HepG2 (cell line): ENCODE data around the gene UPK1B. TPM values are rescaled to one million over a fixed set of nuclear protein-coding genes. Genes with fewer than 3 reads are reported as not detected.

Experiments
- ATAC-seq: fragments of 200-7000 bp; cut with Tn5 transposase; 3 replicates; pipeline ENCODE4 v1.9.1; 2020; ENCODE audit warnings: mild to moderate bottlenecking, moderate library complexity
- BruUV-seq: library from RNA; stranded (reverse); fragments of 400-500 nt; replicated peaks from 2 replicates; lab custom pipeline; 2021; lab: Mats Ljungman, UMichigan
- CTCF ChIA-PET: fragments of 300-600 bp; formaldehyde crosslinking; extraction: SDS; loops from one replicate; lab custom pipeline; 2021; ENCODE audit warnings: low total read pairs, inconsistent platforms, low intra/inter-chr PET ratio; lab: Yijun Ruan, JAX
- POLR2A ChIA-PET: fragments of 350-600 bp; sonication (Branson Sonifier 250); formaldehyde crosslinking; loops from one replicate; lab custom pipeline; 2020; ENCODE audit warnings: antibody characterized with exemption, inconsistent platforms; lab: Yijun Ruan, JAX
- DNase-seq: peaks from one replicate; pipeline ENCODE4 v3.0.0-alpha.2; 2015; ENCODE audit warnings: low spot score
- FAIRE-seq: peaks from 3 replicates; lab custom pipeline; 2011; peaks lifted over from hg19 to GRCh38; lab: Jason Lieb, UNC
- H2AFZ ChIP-seq: one replicate; pipeline ENCODE4 v1.6.1; 2011; ENCODE audit warnings: low read length, inconsistent platforms
- H3K27ac ChIP-seq: fragments of 300-600 bp; 3 replicates; pipeline ENCODE4 v1.8.0; 2011; ENCODE audit warnings: mixed run types, mild to moderate bottlenecking, mixed read lengths, low read length, inconsistent platforms; ENCODE audit not compliant: insufficient read depth; ENCODE audit errors: extremely low read length
- H3K27me3 ChIP-seq, 2 experiments: fragments of 200-600 bp in 1 of 2; 2 replicates in 1 of 2; 3 replicates in 1 of 2; pipeline versions ENCODE4 v1.6.0 to v1.8.0; 2011; ENCODE audit warnings: low read length in 2 of 2, mild to moderate bottlenecking in 2 of 2, moderate library complexity in 2 of 2, inconsistent platforms in 1 of 2; ENCODE audit not compliant: insufficient read depth in 2 of 2, control insufficient read depth in 1 of 2
- H3K36me3 ChIP-seq, 2 experiments: fragments of 200-600 bp in 1 of 2; replicated peaks in 1 of 2; 2 replicates in 1 of 2; 3 replicates in 1 of 2; pipeline versions ENCODE4 v1.5.1 to v1.8.0; 2011; ENCODE audit warnings: low read length in 2 of 2, inconsistent platforms in 1 of 2; ENCODE audit not compliant: insufficient read depth in 2 of 2, control insufficient read depth in 1 of 2
- H3K4me1 ChIP-seq: 2 replicates; pipeline ENCODE4 v1.5.1; 2012; ENCODE audit warnings: low read length, inconsistent platforms; ENCODE audit not compliant: insufficient read depth
- H3K4me2 ChIP-seq: 2 replicates; pipeline ENCODE4 v1.6.0; 2011; ENCODE audit warnings: low read depth, low read length, inconsistent platforms
- H3K4me3 ChIP-seq, 3 experiments: fragments of 200-600 bp in 1 of 3; sonication (generic), shearing (Covaris generic) in 1 of 3; replicated peaks in 1 of 3; 2 replicates each; pipeline ENCODE4 v1.5.1; 2011 to 2016; ENCODE audit warnings: low read length in 3 of 3, inconsistent platforms in 2 of 3, low read depth in 2 of 3, mild to moderate bottlenecking in 2 of 3, control low read depth in 1 of 3, mixed read lengths in 1 of 3; ENCODE audit not compliant: insufficient read depth in 1 of 3
- H3K79me2 ChIP-seq: one replicate; pipeline ENCODE4 v1.6.1; 2011; ENCODE audit warnings: low read length, inconsistent platforms; ENCODE audit not compliant: insufficient read depth
- H3K9ac ChIP-seq: 2 replicates; pipeline ENCODE4 v1.6.0; 2011; ENCODE audit warnings: mild to moderate bottlenecking, low read depth, low read length, inconsistent platforms; ENCODE audit not compliant: insufficient read depth
- H3K9me3 ChIP-seq: 2 replicates; pipeline ENCODE4 v1.5.1; 2012; ENCODE audit warnings: mild to moderate bottlenecking, low read length
- H4K20me1 ChIP-seq: 2 replicates; pipeline ENCODE4 v1.6.0; 2011; ENCODE audit warnings: inconsistent platforms, mild to moderate bottlenecking, low read length, moderate library complexity; ENCODE audit not compliant: insufficient read depth
- IRF2 ChIP-seq: IDR thresholded peaks from 2 replicates; pipeline ENCODE4 v1.6.1; 2018; ENCODE audit warnings: missing genetic modification reagents, missing compliant biosample characterization
- JUNB ChIP-seq: sonication (generic); formaldehyde crosslinking; IDR thresholded peaks from 2 replicates; pipeline ENCODE4 v1.8.0; 2022; ENCODE audit warnings: missing genetic modification reagents, mild to moderate bottlenecking, borderline replicate concordance
- MAF1 ChIP-seq: sonication (generic); formaldehyde crosslinking; IDR thresholded peaks from 2 replicates; pipeline ENCODE4 v1.5.0; 2020; ENCODE audit warnings: missing genetic modification reagents, borderline replicate concordance
- NCOA2 ChIP-seq: sonication (generic); formaldehyde crosslinking; IDR thresholded peaks from 2 replicates; pipeline ENCODE4 v1.8.0; 2022; ENCODE audit warnings: inconsistent platforms
- PLRG1 ChIP-seq: fragments of 450-650 bp; conservative IDR thresholded peaks from 2 replicates; pipeline ENCODE4 v1.6.1; 2016
- TARDBP ChIP-seq: sonication (generic); formaldehyde crosslinking; IDR thresholded peaks from 2 replicates; pipeline ENCODE4 v1.8.0; 2022; ENCODE audit warnings: mild to moderate bottlenecking, missing genetic modification reagents
- ZNF232 ChIP-seq: sonication (generic); formaldehyde crosslinking; IDR thresholded peaks from 2 replicates; pipeline ENCODE4 v1.4.0; 2020; ENCODE audit warnings: missing genetic modification reagents, borderline replicate concordance
- ZNF292 ChIP-seq: sonication (generic); formaldehyde crosslinking; IDR thresholded peaks from 2 replicates; pipeline ENCODE4 v1.8.1; 2022; ENCODE audit warnings: mild to moderate bottlenecking, low read depth, missing genetic modification reagents, borderline replicate concordance
- ZNF431 ChIP-seq: sonication (generic); formaldehyde crosslinking; IDR thresholded peaks from 2 replicates; pipeline ENCODE4 v1.9.0; 2022; ENCODE audit warnings: missing genetic modification reagents, low read depth, mild to moderate bottlenecking, borderline replicate concordance
- ZNF747 ChIP-seq: sonication (generic); formaldehyde crosslinking; IDR thresholded peaks from 2 replicates; pipeline ENCODE4 v1.8.1; 2023; ENCODE audit warnings: missing genetic modification reagents, mild to moderate bottlenecking, borderline replicate concordance
- ZNF768 ChIP-seq: sonication (generic); formaldehyde crosslinking; IDR thresholded peaks from 2 replicates; pipeline ENCODE4 v1.4.0; 2020; ENCODE audit warnings: missing genetic modification reagents
- WGBS: methylation state at CpG from one replicate; pipeline ENCODE4 v1.1.6; 2017; ENCODE audit warnings: low lambda C conversion rate; 5-methylcytosine and 5-hydroxymethylcytosine counted together
- in situ Hi-C: cut with HindIII; loops from 2 replicates; pipeline ENCODE4 v1.10.0; 2017; ENCODE audit warnings: low pct_unique_long_range_greater_than_20kb; ENCODE audit not compliant: extremely low pct_ligation_motif_present
- intact Hi-C: fragments of 100-400 bp; cut with micrococcal nuclease; formaldehyde crosslinking; loops from one replicate; pipeline ENCODE4 v1.10.0; 2022; ENCODE audit not compliant: unreplicated experiment
- polyA plus RNA-seq, 8 experiments: library from polyadenylated mRNA; depleted of rRNA in 3 of 8; stranded (reverse) in 7 of 8; unstranded in 1 of 8; fragments of >200 nt; fragmentation: Illumina TruSeq in 4 of 8; extraction: Trizol in 4 of 8; gene quantifications; 2 replicates each; pipeline versions ENCODE4 v1.2.1 to v1.2.3, GENCODE V29; 2011 to 2016; ENCODE audit warnings: low read depth in 4 of 8, missing spikeins in 1 of 8, mixed read lengths in 1 of 8; ENCODE audit not compliant: insufficient read depth in 1 of 8
- total RNA-seq, 5 experiments: library from RNA; depleted of rRNA; stranded (reverse); fragments of >200 nt; fragmentation: Illumina TruSeq; extraction: Trizol; gene quantifications; 2 replicates each; pipeline ENCODE4 v1.2.3, GENCODE V29; 2016; ENCODE audit warnings: low read depth in 1 of 5
- TF ChIP-seq, protein P1 (sequence below): sonication (generic); formaldehyde crosslinking; IDR thresholded peaks from 2 replicates; pipeline ENCODE4 v1.5.1; 2020; ENCODE audit warnings: missing genetic modification reagents, mild to moderate bottlenecking, borderline replicate concordance
- TF ChIP-seq, protein P2 (sequence below): sonication (generic); formaldehyde crosslinking; IDR thresholded peaks from 2 replicates; pipeline ENCODE4 v1.5.0; 2020; ENCODE audit warnings: missing genetic modification reagents
- TF ChIP-seq, protein P3 (sequence below): IDR thresholded peaks from 2 replicates; pipeline ENCODE4 v1.6.1; 2018; ENCODE audit warnings: missing genetic modification reagents
- TF ChIP-seq, protein P4 (sequence below): sonication (generic); formaldehyde crosslinking; IDR thresholded peaks from 2 replicates; pipeline ENCODE4 v1.8.0; 2022; ENCODE audit warnings: missing genetic modification reagents, mild to moderate bottlenecking, inconsistent platforms, borderline replicate concordance
- TF ChIP-seq, protein P5 (sequence below): sonication (generic); formaldehyde crosslinking; IDR thresholded peaks from 2 replicates; pipeline ENCODE4 v1.4.0; 2020; ENCODE audit warnings: mild to moderate bottlenecking, missing genetic modification reagents

UPK1B gene
- total and polyA plus RNA-seq, 2 of the 13 experiments (the other 11 are each of a cell fraction or from before 2014, with no cell fraction given), result not detected

DNA sequence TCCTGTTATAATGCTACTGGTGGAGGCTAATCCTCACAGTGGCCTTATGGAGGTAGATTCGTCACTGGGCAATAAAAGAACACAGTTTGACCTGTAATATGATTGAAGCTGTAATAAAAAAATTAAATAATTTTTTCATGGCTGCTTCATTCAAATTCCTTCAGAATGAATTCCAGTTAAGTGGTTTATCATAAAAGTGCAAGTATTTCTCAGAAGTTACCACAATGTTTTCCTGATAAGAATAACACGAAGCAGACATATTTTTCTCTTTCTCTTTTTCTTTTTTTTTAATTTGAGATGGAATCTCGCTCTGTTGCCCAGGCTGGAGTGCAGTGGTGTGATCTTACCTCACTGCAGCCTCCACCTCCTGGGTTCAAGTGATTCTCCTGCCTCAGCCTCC is 51.7 kb downstream of the UPK1B start:
- TF ChIP-seq, protein P1, sequence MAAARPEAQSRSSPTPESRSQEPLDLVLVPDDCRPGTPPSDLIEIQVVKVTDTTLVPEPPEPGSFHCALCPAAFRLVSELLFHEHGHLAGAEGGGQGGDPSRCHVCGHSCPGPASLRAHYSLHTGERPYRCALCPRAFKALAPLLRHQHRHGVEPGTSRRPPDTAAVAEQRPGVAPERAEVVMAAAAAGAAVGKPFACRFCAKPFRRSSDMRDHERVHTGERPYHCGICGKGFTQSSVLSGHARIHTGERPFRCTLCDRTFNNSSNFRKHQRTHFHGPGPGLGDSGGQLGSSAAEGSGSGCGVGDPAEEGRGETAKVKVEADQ (CRISPR knock-in tag), result no peak
- TF ChIP-seq, protein P2, sequence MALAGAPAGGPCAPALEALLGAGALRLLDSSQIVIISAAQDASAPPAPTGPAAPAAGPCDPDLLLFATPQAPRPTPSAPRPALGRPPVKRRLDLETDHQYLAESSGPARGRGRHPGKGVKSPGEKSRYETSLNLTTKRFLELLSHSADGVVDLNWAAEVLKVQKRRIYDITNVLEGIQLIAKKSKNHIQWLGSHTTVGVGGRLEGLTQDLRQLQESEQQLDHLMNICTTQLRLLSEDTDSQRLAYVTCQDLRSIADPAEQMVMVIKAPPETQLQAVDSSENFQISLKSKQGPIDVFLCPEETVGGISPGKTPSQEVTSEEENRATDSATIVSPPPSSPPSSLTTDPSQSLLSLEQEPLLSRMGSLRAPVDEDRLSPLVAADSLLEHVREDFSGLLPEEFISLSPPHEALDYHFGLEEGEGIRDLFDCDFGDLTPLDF (CRISPR knock-in tag), result no peak
- no peak for TF ChIP-seq ZNF747
- no peak for TF ChIP-seq ZNF232
- no peak for TF ChIP-seq ZNF431 (CRISPR knock-in tag)
- TF ChIP-seq JUNB (CRISPR knock-in tag), result no peak
- TF ChIP-seq, protein P3, sequence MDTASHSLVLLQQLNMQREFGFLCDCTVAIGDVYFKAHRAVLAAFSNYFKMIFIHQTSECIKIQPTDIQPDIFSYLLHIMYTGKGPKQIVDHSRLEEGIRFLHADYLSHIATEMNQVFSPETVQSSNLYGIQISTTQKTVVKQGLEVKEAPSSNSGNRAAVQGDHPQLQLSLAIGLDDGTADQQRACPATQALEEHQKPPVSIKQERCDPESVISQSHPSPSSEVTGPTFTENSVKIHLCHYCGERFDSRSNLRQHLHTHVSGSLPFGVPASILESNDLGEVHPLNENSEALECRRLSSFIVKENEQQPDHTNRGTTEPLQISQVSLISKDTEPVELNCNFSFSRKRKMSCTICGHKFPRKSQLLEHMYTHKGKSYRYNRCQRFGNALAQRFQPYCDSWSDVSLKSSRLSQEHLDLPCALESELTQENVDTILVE (CRISPR knock-in tag), result no peak
- no peak for TF ChIP-seq MAF1 (CRISPR knock-in tag)
- TF ChIP-seq IRF2, result no peak
- no peak for TF ChIP-seq NCOA2 (CRISPR knock-in tag)
- no peak for TF ChIP-seq ZNF768 (CRISPR knock-in tag)
- TF ChIP-seq TARDBP (CRISPR knock-in tag), result no peak
- TF ChIP-seq ZNF292 (CRISPR knock-in tag), result no peak
- TF ChIP-seq, protein P4, sequence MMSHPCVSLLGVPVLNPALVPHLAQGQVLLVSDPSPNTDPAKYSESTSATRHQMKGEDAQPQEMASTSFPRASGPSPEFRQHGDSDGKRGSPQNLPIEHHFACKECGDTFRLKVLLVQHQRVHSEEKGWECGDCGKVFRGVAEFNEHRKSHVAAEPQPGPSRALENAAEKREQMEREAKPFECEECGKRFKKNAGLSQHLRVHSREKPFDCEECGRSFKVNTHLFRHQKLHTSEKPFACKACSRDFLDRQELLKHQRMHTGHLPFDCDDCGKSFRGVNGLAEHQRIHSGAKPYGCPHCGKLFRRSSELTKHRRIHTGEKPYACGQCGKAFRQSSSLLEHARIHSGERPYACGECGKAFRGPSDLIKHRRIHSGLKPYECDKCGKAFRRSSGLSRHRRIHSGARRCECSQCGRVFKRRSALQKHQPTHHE (CRISPR knock-in tag), result no peak
- no peak for TF ChIP-seq PLRG1
- TF ChIP-seq, protein P5, sequence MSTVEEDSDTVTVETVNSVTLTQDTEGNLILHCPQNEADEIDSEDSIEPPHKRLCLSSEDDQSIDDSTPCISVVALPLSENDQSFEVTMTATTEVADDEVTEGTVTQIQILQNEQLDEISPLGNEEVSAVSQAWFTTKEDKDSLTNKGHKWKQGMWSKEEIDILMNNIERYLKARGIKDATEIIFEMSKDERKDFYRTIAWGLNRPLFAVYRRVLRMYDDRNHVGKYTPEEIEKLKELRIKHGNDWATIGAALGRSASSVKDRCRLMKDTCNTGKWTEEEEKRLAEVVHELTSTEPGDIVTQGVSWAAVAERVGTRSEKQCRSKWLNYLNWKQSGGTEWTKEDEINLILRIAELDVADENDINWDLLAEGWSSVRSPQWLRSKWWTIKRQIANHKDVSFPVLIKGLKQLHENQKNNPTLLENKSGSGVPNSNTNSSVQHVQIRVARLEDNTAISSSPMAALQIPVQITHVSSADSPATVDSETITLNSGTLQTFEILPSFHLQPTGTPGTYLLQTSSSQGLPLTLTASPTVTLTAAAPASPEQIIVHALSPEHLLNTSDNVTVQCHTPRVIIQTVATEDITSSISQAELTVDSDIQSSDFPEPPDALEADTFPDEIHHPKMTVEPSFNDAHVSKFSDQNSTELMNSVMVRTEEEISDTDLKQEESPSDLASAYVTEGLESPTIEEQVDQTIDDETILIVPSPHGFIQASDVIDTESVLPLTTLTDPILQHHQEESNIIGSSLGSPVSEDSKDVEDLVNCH (CRISPR knock-in tag), result no peak
- Histone ChIP-seq H3K4me1 (peaks cover 16% of the 10 kb centered on the region), H4K20me1 (no peaks in the 10 kb centered on the region; the same call in 1 of the 2 replicates), H3K9ac (no peak overlapping the region), H3K27ac (no peak overlapping the region), H3K79me2 (no peaks in the 10 kb centered on the region), H3K4me3 (no peak overlapping the region), H2AFZ (no peak overlapping the region), H3K9me3 (no peaks in the 10 kb centered on the region), H3K27me3 (no peaks in the 10 kb centered on the region), H3K4me2 (no peak overlapping the region), H3K36me3 (peaks cover 20 to 68% of the 10 kb centered on the region in 2 experiments)
- no peak for DNase-seq
- FAIRE-seq, result no peak
- ATAC-seq, result no peak
- intact Hi-C loops (no loop called here), in situ Hi-C loops (no loop called here)
- 98% methylated on average over 3 of the region's 3 CpGs for WGBS
- CTCF ChIA-PET, result no interaction called here
- BruUV-seq, result no TSS peak
- POLR2A ChIA-PET, result interaction anchor here (0.9 kb wide), 2 partner anchors 12 to 16 kb away, joined by 3 read pairs; partner anchors contain the start of gene B4GALT4
